GM10266 (cell line): ENCODE measurements around the gene APBB1IP.
"Not testable (repeated sequence)": the region's sequence is repeated elsewhere in the genome, so short reads cannot be mapped to it uniquely, and the experiment has no call there.

Source experiments
- DNase-seq: peaks from one replicate; pipeline ENCODE4 v3.0.0; 2012; ENCODE audit errors: extremely low spot score
- CTCF ChIP-seq: IDR thresholded peaks from 2 replicates; pipeline ENCODE4 v1.5.1; 2012; ENCODE audit warnings: mild to moderate bottlenecking, low read depth; ENCODE audit not compliant: control insufficient read depth, insufficient read depth; ENCODE audit errors: missing control alignments

The APBB1IP gene

DNA sequence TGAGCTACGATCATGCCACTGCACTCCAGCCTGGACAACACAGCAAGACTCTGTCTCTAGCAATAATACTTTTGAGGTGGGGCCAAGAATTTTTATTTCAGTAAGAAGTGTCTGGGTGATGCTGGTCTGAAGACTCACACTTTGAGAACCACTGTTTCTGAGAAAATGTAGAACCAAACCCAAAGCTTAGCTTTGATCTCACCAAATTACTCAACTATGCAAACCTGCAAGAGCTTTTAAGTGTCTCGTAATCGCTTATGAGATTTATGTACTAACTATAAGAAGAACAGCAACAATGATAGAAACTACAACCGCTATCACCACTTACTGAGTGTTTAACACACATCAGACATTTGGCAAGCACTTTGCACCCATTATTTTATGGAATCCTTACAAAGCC, 29.5 kb downstream of the APBB1IP start:
- no peak for DNase-seq

GRCh38 chr10:26468291-26468690, 30.1 kb downstream of the APBB1IP start:
- TF ChIP-seq CTCF, result no peak
- DNase-seq, result no peak

More for the DNA sequence above, 29.5 kb downstream of the APBB1IP start:
- TF ChIP-seq CTCF, result no peak

DNA sequence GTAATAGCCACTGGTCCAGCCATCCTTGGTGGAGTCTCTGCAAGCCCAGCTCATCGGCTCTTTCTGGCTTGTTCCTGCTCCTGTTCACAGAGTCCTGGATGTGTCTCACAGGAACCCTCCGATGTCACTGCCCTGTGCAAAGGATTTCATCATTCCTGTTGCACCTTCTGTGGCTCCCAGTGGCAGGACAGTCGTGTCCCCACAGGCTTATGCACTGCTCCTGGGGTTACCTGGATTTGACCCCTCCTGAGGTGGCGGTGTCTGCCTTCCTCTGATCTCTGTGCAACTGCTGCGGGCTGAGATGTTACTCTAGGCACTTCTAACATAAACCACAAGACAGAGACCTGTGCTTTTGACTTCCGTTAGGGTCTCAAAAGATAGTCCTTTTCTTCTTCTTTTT, 30.6 kb downstream of the APBB1IP start:
- no peak for TF ChIP-seq CTCF
- DNase-seq, result no peak

- DNase-seq, result no peak
- no peak for TF ChIP-seq CTCF
Measured at GRCh38 chr10:26472492-26472778, 34.3 kb downstream of the APBB1IP start.

GRCh38 chr10:26474026-26474425, 35.9 kb downstream of the APBB1IP start:
- no peak for DNase-seq
- TF ChIP-seq CTCF, result no peak

DNA sequence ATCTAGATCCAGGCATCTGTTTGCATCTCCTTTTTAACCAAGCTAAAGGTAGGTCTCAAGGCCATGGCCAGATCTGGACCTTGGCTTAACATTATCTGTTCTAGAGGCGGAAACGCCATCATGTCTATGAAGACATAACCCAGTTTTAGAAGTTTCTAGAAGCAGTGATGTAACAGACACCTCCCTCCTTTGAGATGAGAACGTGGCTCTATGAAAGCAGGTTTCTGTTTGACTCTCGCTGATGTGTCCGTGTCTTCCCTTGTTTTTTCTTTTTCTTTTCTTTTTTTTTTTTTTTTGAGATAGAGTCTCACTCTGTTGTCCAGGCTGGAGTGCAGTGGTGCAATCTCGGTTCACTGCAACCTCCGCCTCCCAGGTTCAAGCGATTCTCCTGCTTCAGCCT, 36.7 kb downstream of the APBB1IP start:
- not testable (repeated sequence) for DNase-seq

DNA sequence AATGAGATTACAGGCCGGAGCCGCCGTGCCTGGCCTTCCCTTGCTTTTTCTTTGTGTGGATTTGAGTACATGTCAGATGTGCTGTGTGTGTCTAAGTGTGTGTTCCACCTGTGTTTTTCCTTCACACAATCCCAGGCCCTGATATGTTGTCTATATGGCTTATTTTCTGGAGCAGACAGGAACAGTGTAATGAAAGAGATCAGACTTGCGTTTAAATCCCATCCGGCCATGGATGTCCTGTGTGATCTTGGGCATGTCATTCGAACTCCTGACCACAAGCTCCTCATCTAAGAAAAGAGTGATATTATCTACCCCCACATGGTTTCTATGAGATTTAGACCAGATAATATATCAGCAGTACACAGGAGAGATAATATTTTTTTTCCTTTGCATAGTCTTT, 37.2 kb downstream of the APBB1IP start:
- no peak for TF ChIP-seq CTCF
- no peak for DNase-seq

DNA sequence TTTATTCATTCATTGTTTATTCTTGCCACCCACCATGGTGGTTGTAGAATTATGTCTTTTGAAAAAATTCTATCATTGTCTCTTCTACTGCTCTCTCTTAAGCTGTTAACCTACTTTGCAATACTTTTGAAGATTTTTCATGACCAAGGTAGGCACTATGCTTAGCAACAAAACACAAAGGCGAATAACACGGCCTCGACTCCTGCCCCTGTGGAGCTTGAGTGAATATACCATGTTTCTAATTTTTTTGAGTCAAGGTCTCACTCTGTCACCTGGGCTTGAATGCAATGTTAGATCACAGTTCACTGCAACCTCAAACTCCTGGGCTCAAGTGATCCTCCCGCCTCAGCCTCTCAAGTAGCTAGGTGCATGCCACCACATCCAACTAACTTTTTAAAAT, 39.4 kb downstream of the APBB1IP start:
- no peak for DNase-seq
- no peak for TF ChIP-seq CTCF
